Neural cell (in vitro differentiated cells): ENCODE data around the gene SSC5D. TPM values are rescaled to one million over a fixed set of nuclear protein-coding genes. Genes with fewer than 3 reads are reported as not detected.

Experiments
- H2AFZ ChIP-seq: fragments of 200-600, 300-800 bp; sonication (generic), shearing (Covaris generic); 2 replicates; pipeline ENCODE4 v1.6.0; 2014; ENCODE audit warnings: low read depth, mild to moderate bottlenecking, antibody characterized with exemption, low read length, moderate library complexity
- H3F3A ChIP-seq: fragments of 200-600 bp; shearing (Covaris generic); 2 replicates; pipeline ENCODE4 v1.6.1; 2016; ENCODE audit warnings: mild to moderate bottlenecking, moderate library complexity, mixed read lengths, antibody characterized with exemption, low read length; ENCODE audit not compliant: insufficient read depth, poor library complexity, severe bottlenecking
- H3K27ac ChIP-seq: fragments of 200-600, 300-800 bp; sonication (generic), shearing (Covaris generic); 2 replicates; pipeline ENCODE4 v1.5.1; 2014; ENCODE audit warnings: mild to moderate bottlenecking, low read length, moderate library complexity
- H3K27me3 ChIP-seq: fragments of 300-800, 200-600 bp; sonication (generic), shearing (Covaris generic); 2 replicates; pipeline ENCODE4 v1.6.0; 2014; ENCODE audit warnings: mild to moderate bottlenecking, low read depth, low read length, moderate library complexity; ENCODE audit not compliant: insufficient read depth
- H3K36me3 ChIP-seq: fragments of 300-800, 200-600 bp; sonication (generic), shearing (Covaris generic); 2 replicates; pipeline ENCODE4 v1.5.1; 2014; ENCODE audit warnings: mild to moderate bottlenecking, antibody characterized with exemption, low read length, moderate library complexity; ENCODE audit not compliant: insufficient read depth
- H3K4me2 ChIP-seq: fragments of 300-800, 200-600 bp; sonication (generic), shearing (Covaris generic); 2 replicates; pipeline ENCODE4 v1.6.0; 2014; ENCODE audit warnings: mild to moderate bottlenecking, low read length
- H3K4me3 ChIP-seq: fragments of 300-800, 200-600 bp; sonication (generic), shearing (Covaris generic); 2 replicates; pipeline ENCODE4 v1.5.1; 2014; ENCODE audit warnings: mild to moderate bottlenecking, low read length, moderate library complexity
- H3K79me2 ChIP-seq: fragments of 200-600 bp; shearing (Covaris generic); replicated peaks from 2 replicates; pipeline ENCODE4 v1.6.0; 2014; ENCODE audit warnings: mild to moderate bottlenecking, low read length, moderate library complexity; ENCODE audit not compliant: insufficient read depth
- H3K9ac ChIP-seq: fragments of 300-800, 200-600 bp; sonication (generic), shearing (Covaris generic); 2 replicates; pipeline ENCODE4 v1.6.1; 2016; ENCODE audit warnings: mild to moderate bottlenecking, low read length, mixed read lengths
- H3K9me2 ChIP-seq: fragments of 200-600 bp; shearing (Covaris generic); 2 replicates; pipeline ENCODE4 v1.6.1; 2016; ENCODE audit warnings: mild to moderate bottlenecking, low read length, mixed read lengths; ENCODE audit not compliant: insufficient read depth
- H3K9me3 ChIP-seq: fragments of 200-600, 300-800 bp; sonication (generic), shearing (Covaris generic); 2 replicates; pipeline ENCODE4 v1.6.1; 2016; ENCODE audit warnings: mild to moderate bottlenecking, mixed run types, low read length, moderate library complexity, mixed read lengths
- H4K20me1 ChIP-seq: fragments of 200-600 bp; shearing (Covaris generic); 2 replicates; pipeline ENCODE4 v1.6.1; 2016; ENCODE audit warnings: mild to moderate bottlenecking, mixed run types; ENCODE audit not compliant: insufficient read depth
- EP300 ChIP-seq: fragments of 450-650 bp; conservative IDR thresholded peaks from 2 replicates; pipeline ENCODE4 v1.6.1; 2014; ENCODE audit warnings: antibody characterized with exemption, mild to moderate bottlenecking, moderate library complexity; ENCODE audit not compliant: poor library complexity, severe bottlenecking
- EZH2 ChIP-seq: fragments of 200-600, 300-800 bp; shearing (Covaris generic), sonication (generic); IDR thresholded peaks from 2 replicates; pipeline ENCODE4 v1.6.1; 2014; ENCODE audit warnings: antibody characterized with exemption, low read length, borderline replicate concordance, mild to moderate bottlenecking; ENCODE audit not compliant: insufficient read depth, poor library complexity, severe bottlenecking
- MXI1 ChIP-seq: fragments of 450-650 bp; conservative IDR thresholded peaks from 2 replicates; pipeline ENCODE4 v1.6.1; 2014; ENCODE audit warnings: antibody characterized with exemption, mild to moderate bottlenecking; ENCODE audit not compliant: poor library complexity, severe bottlenecking
- POLR2AphosphoS5 ChIP-seq: IDR thresholded peaks from 2 replicates; pipeline ENCODE4 v1.6.1; 2012
- RAD21 ChIP-seq: fragments of 450-650 bp; conservative IDR thresholded peaks from 2 replicates; pipeline ENCODE4 v1.6.1; 2014; ENCODE audit warnings: antibody characterized with exemption, mild to moderate bottlenecking, moderate library complexity
- SMC3 ChIP-seq: fragments of 450-650 bp; conservative IDR thresholded peaks from 2 replicates; pipeline ENCODE4 v1.6.1; 2014; ENCODE audit warnings: antibody characterized with exemption, mild to moderate bottlenecking, moderate library complexity; ENCODE audit not compliant: poor library complexity
- TAF1 ChIP-seq: IDR thresholded peaks from 2 replicates; pipeline ENCODE4 v1.6.1; 2012; ENCODE audit warnings: low read depth
- polyA plus RNA-seq: library from polyadenylated mRNA; depleted of rRNA; stranded (reverse); fragments of >200 nt; gene quantifications from 2 replicates; pipeline ENCODE4 v1.2.3, GENCODE V29; 2014
- TF ChIP-seq, protein P1 (sequence below): IDR thresholded peaks from 2 replicates; pipeline ENCODE4 v1.6.1; 2012; ENCODE audit warnings: borderline replicate concordance
- TF ChIP-seq, protein P2 (sequence below): fragments of 450-650 bp; IDR thresholded peaks from 2 replicates; pipeline ENCODE4 v1.5.1; 2014; ENCODE audit warnings: antibody characterized with exemption, mild to moderate bottlenecking, moderate library complexity; ENCODE audit not compliant: poor library complexity, severe bottlenecking

Gene SSC5D
- polyA plus RNA-seq, 1 donor from 2014 or later, result 0.45 TPM

DNA sequence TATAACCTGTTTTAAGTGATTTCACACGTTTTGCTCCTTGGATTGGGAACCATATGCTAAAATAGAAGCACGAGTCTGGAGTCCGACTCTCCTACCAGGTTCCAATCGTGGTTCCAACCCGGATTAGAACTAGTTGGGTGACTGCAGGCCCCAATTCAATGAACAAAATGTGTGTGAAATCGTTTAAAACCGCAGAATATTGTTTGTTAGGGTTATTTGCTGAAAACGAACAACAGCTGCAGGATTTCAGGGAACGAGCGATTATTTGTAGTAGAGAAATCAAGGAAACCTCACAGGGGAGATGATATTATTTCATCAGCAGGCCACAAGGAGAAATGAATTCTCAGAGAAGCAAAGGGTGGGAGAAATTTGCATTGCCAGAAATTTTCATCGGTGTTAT lies 16.7 kb downstream of the SSC5D start:
- Histone ChIP-seq H3K9ac (no peak overlapping the region), H3K36me3 (no peaks in the 10 kb centered on the region), H4K20me1 (no peaks in the 10 kb centered on the region), H3K9me2 (no peaks in the 10 kb centered on the region), H3K9me3 (no peaks in the 10 kb centered on the region), H3K27me3 (no peaks in the 10 kb centered on the region), H3K4me3 (no peak overlapping the region), H3K27ac (no peak overlapping the region), H3K79me2 (no peaks in the 10 kb centered on the region), H3F3A (no peaks in the 10 kb centered on the region), H3K4me2 (no peak overlapping the region), H2AFZ (no peak overlapping the region)
- TF ChIP-seq, protein P1, sequence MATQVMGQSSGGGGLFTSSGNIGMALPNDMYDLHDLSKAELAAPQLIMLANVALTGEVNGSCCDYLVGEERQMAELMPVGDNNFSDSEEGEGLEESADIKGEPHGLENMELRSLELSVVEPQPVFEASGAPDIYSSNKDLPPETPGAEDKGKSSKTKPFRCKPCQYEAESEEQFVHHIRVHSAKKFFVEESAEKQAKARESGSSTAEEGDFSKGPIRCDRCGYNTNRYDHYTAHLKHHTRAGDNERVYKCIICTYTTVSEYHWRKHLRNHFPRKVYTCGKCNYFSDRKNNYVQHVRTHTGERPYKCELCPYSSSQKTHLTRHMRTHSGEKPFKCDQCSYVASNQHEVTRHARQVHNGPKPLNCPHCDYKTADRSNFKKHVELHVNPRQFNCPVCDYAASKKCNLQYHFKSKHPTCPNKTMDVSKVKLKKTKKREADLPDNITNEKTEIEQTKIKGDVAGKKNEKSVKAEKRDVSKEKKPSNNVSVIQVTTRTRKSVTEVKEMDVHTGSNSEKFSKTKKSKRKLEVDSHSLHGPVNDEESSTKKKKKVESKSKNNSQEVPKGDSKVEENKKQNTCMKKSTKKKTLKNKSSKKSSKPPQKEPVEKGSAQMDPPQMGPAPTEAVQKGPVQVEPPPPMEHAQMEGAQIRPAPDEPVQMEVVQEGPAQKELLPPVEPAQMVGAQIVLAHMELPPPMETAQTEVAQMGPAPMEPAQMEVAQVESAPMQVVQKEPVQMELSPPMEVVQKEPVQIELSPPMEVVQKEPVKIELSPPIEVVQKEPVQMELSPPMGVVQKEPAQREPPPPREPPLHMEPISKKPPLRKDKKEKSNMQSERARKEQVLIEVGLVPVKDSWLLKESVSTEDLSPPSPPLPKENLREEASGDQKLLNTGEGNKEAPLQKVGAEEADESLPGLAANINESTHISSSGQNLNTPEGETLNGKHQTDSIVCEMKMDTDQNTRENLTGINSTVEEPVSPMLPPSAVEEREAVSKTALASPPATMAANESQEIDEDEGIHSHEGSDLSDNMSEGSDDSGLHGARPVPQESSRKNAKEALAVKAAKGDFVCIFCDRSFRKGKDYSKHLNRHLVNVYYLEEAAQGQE, result no peak
- TF ChIP-seq TAF1, result no peak
- TF ChIP-seq POLR2AphosphoS5, result no peak
- no peak for TF ChIP-seq EP300
- TF ChIP-seq EZH2, result no peak
- no peak for TF ChIP-seq MXI1
- no peak for TF ChIP-seq SMC3
- TF ChIP-seq, protein P2, sequence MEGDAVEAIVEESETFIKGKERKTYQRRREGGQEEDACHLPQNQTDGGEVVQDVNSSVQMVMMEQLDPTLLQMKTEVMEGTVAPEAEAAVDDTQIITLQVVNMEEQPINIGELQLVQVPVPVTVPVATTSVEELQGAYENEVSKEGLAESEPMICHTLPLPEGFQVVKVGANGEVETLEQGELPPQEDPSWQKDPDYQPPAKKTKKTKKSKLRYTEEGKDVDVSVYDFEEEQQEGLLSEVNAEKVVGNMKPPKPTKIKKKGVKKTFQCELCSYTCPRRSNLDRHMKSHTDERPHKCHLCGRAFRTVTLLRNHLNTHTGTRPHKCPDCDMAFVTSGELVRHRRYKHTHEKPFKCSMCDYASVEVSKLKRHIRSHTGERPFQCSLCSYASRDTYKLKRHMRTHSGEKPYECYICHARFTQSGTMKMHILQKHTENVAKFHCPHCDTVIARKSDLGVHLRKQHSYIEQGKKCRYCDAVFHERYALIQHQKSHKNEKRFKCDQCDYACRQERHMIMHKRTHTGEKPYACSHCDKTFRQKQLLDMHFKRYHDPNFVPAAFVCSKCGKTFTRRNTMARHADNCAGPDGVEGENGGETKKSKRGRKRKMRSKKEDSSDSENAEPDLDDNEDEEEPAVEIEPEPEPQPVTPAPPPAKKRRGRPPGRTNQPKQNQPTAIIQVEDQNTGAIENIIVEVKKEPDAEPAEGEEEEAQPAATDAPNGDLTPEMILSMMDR, result no peak
- TF ChIP-seq RAD21, result no peak

DNA sequence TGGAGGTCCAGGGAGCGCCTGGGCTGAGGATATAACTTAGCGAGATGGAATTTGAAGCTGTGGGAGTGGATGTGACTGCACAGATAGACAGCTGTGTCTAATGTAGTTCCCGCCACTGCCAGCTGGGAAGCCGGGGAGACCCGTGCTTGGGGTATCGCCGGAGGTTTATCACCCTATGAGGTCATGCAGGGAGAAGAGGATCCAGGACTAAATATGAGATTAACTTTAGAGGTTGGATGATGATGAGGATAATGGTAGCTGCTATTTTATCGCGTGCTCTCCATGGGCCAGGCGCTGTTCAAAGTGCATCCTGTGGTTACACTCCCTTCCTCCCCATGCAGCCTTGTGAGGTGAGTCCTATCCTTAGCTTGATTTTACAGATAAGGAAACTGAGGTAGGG lies 19.9 kb downstream of the SSC5D start:
- Histone ChIP-seq H3K9me2 (no peaks in the 10 kb centered on the region), H3K9me3 (no peaks in the 10 kb centered on the region), H3K4me2 (no peak overlapping the region), H3K27me3 (no peaks in the 10 kb centered on the region), H2AFZ (no peak overlapping the region), H4K20me1 (no peaks in the 10 kb centered on the region), H3K27ac (no peak overlapping the region), H3K36me3 (no peaks in the 10 kb centered on the region), H3F3A (no peaks in the 10 kb centered on the region), H3K4me3 (no peak overlapping the region), H3K79me2 (no peaks in the 10 kb centered on the region), H3K9ac (no peak overlapping the region)
- no peak for TF ChIP-seq EZH2

DNA sequence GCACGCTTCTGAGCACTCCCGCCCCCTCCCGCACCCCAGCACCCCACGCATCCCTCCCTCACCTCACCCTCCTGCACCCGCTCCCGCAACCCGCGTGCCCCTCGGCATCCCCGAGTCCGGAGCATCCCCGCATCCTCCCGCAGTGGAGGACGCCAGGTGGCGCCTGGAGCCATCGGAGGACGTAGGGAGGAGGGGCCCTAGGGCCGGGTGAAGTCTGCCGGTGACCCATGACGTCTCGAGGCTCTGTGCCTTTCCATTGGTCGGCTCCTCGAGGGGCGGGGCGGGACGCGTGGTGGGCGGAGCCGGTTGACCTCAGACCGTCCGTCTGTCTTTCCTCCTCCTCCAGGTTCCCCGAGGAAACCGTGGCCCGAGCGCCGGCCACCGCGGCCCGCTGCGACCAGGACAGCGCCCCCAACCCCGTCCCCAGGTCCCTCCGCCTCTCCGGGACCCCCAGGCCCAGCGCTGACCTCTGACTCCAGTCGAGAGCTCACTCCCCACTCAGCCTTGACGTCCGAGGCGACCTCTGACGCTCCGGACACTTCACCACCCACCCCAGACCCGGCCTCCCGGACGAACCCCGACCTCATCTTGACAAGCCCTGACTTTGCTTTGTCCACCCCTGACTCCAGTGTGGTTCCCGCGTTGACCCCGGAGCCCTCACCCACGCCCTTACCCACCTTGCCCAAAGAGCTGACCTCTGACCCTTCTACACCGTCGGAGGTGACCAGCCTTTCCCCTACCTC lies 28.8 kb downstream of the SSC5D start:
- Histone ChIP-seq H3K27ac (peak overlapping the region; percentile 74), H3F3A (no peaks in the 10 kb centered on the region), H2AFZ (peak overlapping the region; percentile 45), H3K9me3 (no peaks in the 10 kb centered on the region), H3K27me3 (no peaks in the 10 kb centered on the region), H3K79me2 (no peaks in the 10 kb centered on the region), H3K4me3 (peak overlapping the region; percentile 63), H3K4me2 (no peak overlapping the region), H3K36me3 (no peaks in the 10 kb centered on the region), H3K9me2 (no peaks in the 10 kb centered on the region), H4K20me1 (no peaks in the 10 kb centered on the region), H3K9ac (peak overlapping the region; percentile 60)
- TF ChIP-seq, protein P2, result peak; percentile 92
- TF ChIP-seq TAF1 (no peak), RAD21 (peak; percentile 90), POLR2AphosphoS5 (no peak), MXI1 (peak; percentile 45), SMC3 (peak; percentile 98), EZH2 (no peak), EP300 (peak; percentile 27)
- TF ChIP-seq, protein P1, result no peak
